ENCODE data around the gene UACA.
"Not testable (repeated sequence)": the region's sequence is repeated elsewhere in the genome, so short reads cannot be mapped to it uniquely, and the experiment has no call there.

The UACA gene

GRCh38 chr15:70627322-70627721, 136.0 kb downstream of the UACA start:
- DNase-seq (ENCODE audit: low spot score), result no peak

- peak; percentile 28 for DNase-seq (ENCODE audit: low spot score)
These were observed 137.9 kb downstream of the UACA start for GRCh38 chr15:70625438-70625837.

- DNase-seq (ENCODE audit: low spot score), result no peak
These were observed 138.3 kb downstream of the UACA start for GRCh38 chr15:70625011-70625410.

- no peak for DNase-seq (ENCODE audit: low spot score)
These were observed 144.4 kb downstream of the UACA start for GRCh38 chr15:70618929-70619328.

GRCh38 chr15:70617911-70618287, 145.5 kb downstream of the UACA start:
- DNase-seq (ENCODE audit: low spot score), result no peak

GRCh38 chr15:70617076-70617910, 146.1 kb downstream of the UACA start:
- DNase-seq (ENCODE audit: low spot score), result no peak

- not testable (repeated sequence) for DNase-seq (ENCODE audit: low spot score)
These were observed 147.0 kb downstream of the UACA start for GRCh38 chr15:70616311-70616756.

- DNase-seq (ENCODE audit: low spot score), result no peak
These were observed 147.7 kb downstream of the UACA start for GRCh38 chr15:70615435-70616310.

GRCh38 chr15:70614221-70614620, 149.1 kb downstream of the UACA start:
- DNase-seq (ENCODE audit: low spot score), result no peak

GRCh38 chr15:70613271-70613670, 150.1 kb downstream of the UACA start:
- DNase-seq (ENCODE audit: low spot score), result no peak

GRCh38 chr15:70611286-70611685, 152.1 kb downstream of the UACA start:
- no peak for DNase-seq (ENCODE audit: low spot score)

- DNase-seq (ENCODE audit: low spot score), result no peak
These were observed 152.8 kb downstream of the UACA start for GRCh38 chr15:70610541-70610940.

GRCh38 chr15:70609889-70610288, 153.5 kb downstream of the UACA start:
- no peak for DNase-seq (ENCODE audit: low spot score)

- no peak for DNase-seq (ENCODE audit: low spot score)
These were observed 155.2 kb downstream of the UACA start for GRCh38 chr15:70608144-70608543.

- DNase-seq (ENCODE audit: low spot score), result no peak
These were observed 157.6 kb downstream of the UACA start for GRCh38 chr15:70605606-70606410.

GRCh38 chr15:70604666-70605315, 158.6 kb downstream of the UACA start:
- DNase-seq (ENCODE audit: low spot score), result no peak

Measured in NAMALWA (cell line).